Measurements from ENCODE around the gene PTPRK. TPM values are rescaled to one million over a fixed set of nuclear protein-coding genes. Genes with fewer than 3 reads are reported as not detected.

PTPRK gene
- total and polyA plus RNA-seq, 2 of the 8 experiments (the other 6 are each of a cell fraction or from before 2014, with no cell fraction given) = 11.4 to 47.3 TPM

- Histone ChIP-seq H2BK5ac (ENCODE audit: low read depth, low read length) (no peak overlapping the region), H3K14ac (ENCODE audit: insufficient read length) (no peak overlapping the region), H3K27ac (ENCODE audit: low read depth, low read length) (no peak overlapping the region), H3K36me3 (ENCODE audit: control insufficient read depth in 2 of 4, insufficient read depth in 4 of 4, low read length in 3 of 4) (no peaks in the 10 kb centered on the region), H4K91ac (replicated peaks; ENCODE audit: insufficient read length, low read length) (no peak overlapping the region), H3K9me3 (ENCODE audit: insufficient read depth in 2 of 2, low read depth in 1 of 2, low read length in 1 of 2) (no peaks in the 10 kb centered on the region), H3K56ac (replicated peaks; ENCODE audit: insufficient read length, low read depth, low read length) (no peak overlapping the region), H2BK120ac (replicated peaks; ENCODE audit: low read depth, low read length) (no peak overlapping the region), H3K9ac (replicated peaks in 1 of 4; ENCODE audit: extremely low read depth in 1 of 4, low read depth in 3 of 4, low read length in 3 of 4) (no peak overlapping the region), H2AK5ac (ENCODE audit: low read depth, low read length) (no peak overlapping the region), H3K4me2 (ENCODE audit: insufficient read depth in 1 of 2, low read depth in 2 of 2, low read length in 2 of 2) (no peak overlapping the region), H3K23me2 (ENCODE audit: low read depth, low read length) (no peaks in the 10 kb centered on the region), H2BK15ac (ENCODE audit: low read length) (no peak overlapping the region), H3K18ac (ENCODE audit: extremely low read depth, low read length) (no peak overlapping the region), H2BK20ac (ENCODE audit: low read length) (no peak overlapping the region), H3K79me2 (ENCODE audit: control insufficient read depth in 1 of 2, insufficient read depth in 2 of 2, low read length in 2 of 2) (no peaks in the 10 kb centered on the region), H3K27me3 (replicated peaks in 1 of 4; ENCODE audit: control insufficient read depth in 3 of 4, extremely low read depth in 1 of 4, insufficient read depth in 3 of 4, low read length in 3 of 4) (peaks cover 0 to 1% (median 0%) of the 10 kb centered on the region in 4 experiments; a peak in 2 of 7 replicates), H3K4me3 (ENCODE audit: extremely low read depth in 1 of 4, insufficient read depth in 2 of 4, low read depth in 3 of 4, low read length in 4 of 4) (no peak overlapping the region), H3K23ac (ENCODE audit: insufficient read length) (no peak overlapping the region), H4K5ac (ENCODE audit: insufficient read length, low read depth, low read length) (no peak overlapping the region), H4K8ac (ENCODE audit: extremely low read depth, insufficient read depth, low read length) (no peak overlapping the region), H3K79me1 (ENCODE audit: low read depth, low read length) (no peaks in the 10 kb centered on the region), H2AFZ (ENCODE audit: low read length) (no peak overlapping the region), H3K4me1 (replicated peaks in 1 of 4; ENCODE audit: control insufficient read depth in 3 of 4, insufficient read depth in 4 of 4, low read length in 3 of 4) (no peaks in the 10 kb centered on the region), H2BK12ac (ENCODE audit: low read depth, low read length) (no peak overlapping the region), H4K20me1 (replicated peaks in 1 of 2; ENCODE audit: control insufficient read depth in 1 of 2, insufficient read depth in 2 of 2, low read length in 2 of 2) (no peaks in the 10 kb centered on the region), H3K4ac (replicated peaks; ENCODE audit: insufficient read length, low read depth, low read length) (no peak overlapping the region)
- FAIRE-seq (no peak), DNase-seq (ENCODE audit: low read depth in 1 of 2, low spot score in 2 of 2) (no peak)
- WGBS, 2 experiments (ENCODE audit: extremely low coverage in 1 of 2, insufficient coverage in 1 of 2, insufficient read length in 1 of 2, insufficient replicate concordance in 2 of 2, low coverage in 1 of 2, low lambda C conversion rate in 2 of 2, missing lambda C conversion rate in 1 of 2) = 93% methylated on average over 2 of the region's 2 CpGs; no CpG with 5 or more reads in 1 of the 2 experiments
- CTCF ChIA-PET (ENCODE audit: partially characterized antibody) = interaction anchor here (1.0 kb wide), 1 partner anchor 10 kb away, joined by 9 read pairs; no protein-coding TSS in a partner anchor
- POLR2A ChIA-PET (ENCODE audit: partially characterized antibody) = no interaction called here
- TF ChIP-seq SAP30 (IDR thresholded peaks at IDR 0.05; ENCODE audit: insufficient read depth, insufficient replicate concordance, low read length) (no peak), JUN (IDR thresholded peaks at IDR 0.05; ENCODE audit: low read depth, low read length) (no peak), RBBP5 (IDR thresholded peaks at IDR 0.05; ENCODE audit: borderline replicate concordance, low read depth, low read length) (no peak), TEAD4 (IDR thresholded peaks at IDR 0.05; ENCODE audit: low read depth, low read length) (no peak), POLR2AphosphoS5 (IDR thresholded peaks at IDR 0.05; ENCODE audit: low read depth, low read length) (no peak), CBX5 (IDR thresholded peaks at IDR 0.05; ENCODE audit: low read depth, low read length) (no peak), MAFK (IDR thresholded peaks at IDR 0.05; ENCODE audit: low read depth, low read length) (no peak), ATF3 (IDR thresholded peaks at IDR 0.05; ENCODE audit: insufficient read depth, low read depth, low read length) (no peak), TAF1 (IDR thresholded peaks at IDR 0.05; ENCODE audit: low read depth, low read length) (no peak), RFX5 (IDR thresholded peaks at IDR 0.05; ENCODE audit: borderline replicate concordance, low read depth, low read length) (no peak), SRF (IDR thresholded peaks at IDR 0.05; ENCODE audit: low read depth, low read length) (no peak), RAD21 (IDR thresholded peaks at IDR 0.05 in 1 of 2, conservative IDR thresholded peaks at IDR 0.05 in 1 of 2; ENCODE audit: low read depth in 2 of 2, low read length in 2 of 2) (no peak), ASH2L (IDR thresholded peaks at IDR 0.05; ENCODE audit: low read length) (no peak), YY1 (IDR thresholded peaks at IDR 0.05; ENCODE audit: low read depth, low read length) (no peak), NRF1 (IDR thresholded peaks at IDR 0.05; ENCODE audit: low read depth, low read length) (no peak)
Measured at GRCh38 chr6:127946388-127946787, 574.0 kb downstream of the PTPRK start.
